Myocyte (in vitro differentiated cells): ENCODE measurements around the gene ABCF1. TPM values are rescaled to one million over a fixed set of nuclear protein-coding genes. Genes with fewer than 3 reads are reported as not detected.

ENCODE experiments used
- DNase-seq: peaks from one replicate; pipeline ENCODE4 v3.0.0-alpha.2; 2012; ENCODE audit warnings: low read depth
- total RNA-seq: library from RNA; depleted of rRNA; stranded (reverse); fragments of >200 nt; gene quantifications from 2 replicates; pipeline ENCODE4 v1.2.3, GENCODE V29; 2014

Gene ABCF1
- total RNA-seq, 1 donor from 2014 or later, result 66.3 TPM

- DNase-seq, result no peak
Measured at GRCh38 chr6:30599625-30600324, 28.5 kb downstream of the ABCF1 start.

GRCh38 chr6:30600451-30600961, 29.3 kb downstream of the ABCF1 start:
- DNase-seq, result no peak

- no peak for DNase-seq
Measured at GRCh38 chr6:30601436-30601814, 30.2 kb downstream of the ABCF1 start.

GRCh38 chr6:30601815-30602641, 30.8 kb downstream of the ABCF1 start:
- DNase-seq, result no peak

GRCh38 chr6:30603961-30604360, 32.7 kb downstream of the ABCF1 start:
- no peak for DNase-seq

GRCh38 chr6:30610065-30610464, 38.8 kb downstream of the ABCF1 start:
- DNase-seq, result no peak

- no peak for DNase-seq
Measured at GRCh38 chr6:30611150-30611855, 40.1 kb downstream of the ABCF1 start.

GRCh38 chr6:30611856-30612194, 40.6 kb downstream of the ABCF1 start:
- no peak for DNase-seq

GRCh38 chr6:30612213-30612612, 41.0 kb downstream of the ABCF1 start:
- DNase-seq, result peak; percentile 61

- no peak for DNase-seq
Measured at GRCh38 chr6:30612687-30613248, 41.5 kb downstream of the ABCF1 start.

- DNase-seq, result no peak
Measured at GRCh38 chr6:30613251-30614043, 42.2 kb downstream of the ABCF1 start.

- no peak for DNase-seq
Measured at GRCh38 chr6:30614044-30614842, 43.0 kb downstream of the ABCF1 start.

GRCh38 chr6:30614843-30615218, 43.6 kb downstream of the ABCF1 start:
- peak; percentile 98 for DNase-seq

- DNase-seq, result peak; percentile 86
Measured at GRCh38 chr6:30615219-30615957, 44.1 kb downstream of the ABCF1 start.

GRCh38 chr6:30615958-30616810, 44.9 kb downstream of the ABCF1 start:
- DNase-seq, result peak; percentile 59

- peak; percentile 100 for DNase-seq
Measured at GRCh38 chr6:30616811-30617564, 45.7 kb downstream of the ABCF1 start, which contains the start of gene PPP1R10. Gene PPP1R10 (minus strand): TSS chr6:30617243. CDS start chr6:30609944, 7,299 bp downstream.

- DNase-seq, result peak; percentile 99
Measured at GRCh38 chr6:30617565-30618269, 46.5 kb downstream of the ABCF1 start, which contains the start of gene MRPS18B. Gene MRPS18B (plus strand): TSS chr6:30617840. CDS start chr6:30617866, 26 bp downstream.
